ENCODE results near the gene TFE3. TPM values are rescaled to one million over a fixed set of nuclear protein-coding genes. Genes with fewer than 3 reads are reported as not detected.
A peak's percentile ranks its signal among the peaks of the same experiment; 100 is the strongest.
"Not testable (repeated sequence)": the region's sequence is repeated elsewhere in the genome, so short reads cannot be mapped to it uniquely, and the experiment has no call there.

Gene TFE3
- total RNA-seq, 1 donor from 2014 or later, result 42.5 TPM

GRCh38 chrX:48992341-48992740 is 50.8 kb downstream of the TFE3 start:
- H3K9me3 Mint-ChIP-seq (ENCODE audit: low read depth), result peaks cover 6% of the 10 kb centered on the region
- no peak overlapping the region for H3K4me3 Mint-ChIP-seq (ENCODE audit: unreplicated experiment)
- H3K4me1 Mint-ChIP-seq (ENCODE audit: low read depth), result no peaks in the 10 kb centered on the region
- no peak overlapping the region for H3K27ac Mint-ChIP-seq (ENCODE audit: unreplicated experiment)
- H3K27me3 Mint-ChIP-seq (ENCODE audit: low read depth), result no peaks in the 10 kb centered on the region
- no peak for DNase-seq (ENCODE audit: low spot score)
- no peak for TF ChIP-seq CTCF (IDR thresholded peaks at IDR 0.05)
- peaks cover 21% of the 10 kb centered on the region for H3K36me3 Mint-ChIP-seq (ENCODE audit: low read depth)

GRCh38 chrX:48989483-48989882 is 53.7 kb downstream of the TFE3 start:
- H3K36me3 Mint-ChIP-seq (ENCODE audit: low read depth), result peaks cover 18% of the 10 kb centered on the region
- no peak for TF ChIP-seq CTCF (IDR thresholded peaks at IDR 0.05)
- H3K9me3 Mint-ChIP-seq (ENCODE audit: low read depth), result peaks cover 4% of the 10 kb centered on the region
- H3K4me1 Mint-ChIP-seq (ENCODE audit: low read depth), result no peaks in the 10 kb centered on the region
- no peak overlapping the region for H3K4me3 Mint-ChIP-seq (ENCODE audit: unreplicated experiment)
- no peaks in the 10 kb centered on the region for H3K27me3 Mint-ChIP-seq (ENCODE audit: low read depth)
- H3K27ac Mint-ChIP-seq (ENCODE audit: unreplicated experiment), result no peak overlapping the region
- peak; percentile 36 for DNase-seq (ENCODE audit: low spot score)

- no peak for TF ChIP-seq CTCF (IDR thresholded peaks at IDR 0.05)
These were observed 59.3 kb downstream of the TFE3 start for GRCh38 chrX:48983896-48984295.

GRCh38 chrX:48983081-48983480 is 60.1 kb downstream of the TFE3 start:
- Mint-ChIP-seq H3K36me3 (ENCODE audit: low read depth) (peaks cover 21% of the 10 kb centered on the region), H3K27ac (ENCODE audit: unreplicated experiment) (no peak overlapping the region), H3K4me3 (ENCODE audit: unreplicated experiment) (no peak overlapping the region)

More at GRCh38 chrX:48983896-48984295, 59.3 kb downstream of the TFE3 start:
- Mint-ChIP-seq H3K9me3 (ENCODE audit: low read depth) (peaks cover 4% of the 10 kb centered on the region), H3K36me3 (ENCODE audit: low read depth) (peaks cover 25% of the 10 kb centered on the region), H3K4me3 (ENCODE audit: unreplicated experiment) (no peak overlapping the region), H3K27ac (ENCODE audit: unreplicated experiment) (no peak overlapping the region), H3K4me1 (ENCODE audit: low read depth) (no peaks in the 10 kb centered on the region), H3K27me3 (ENCODE audit: low read depth) (no peaks in the 10 kb centered on the region)
- no peak for DNase-seq (ENCODE audit: low spot score)

GRCh38 chrX:48981178-48981577 is 62.0 kb downstream of the TFE3 start:
- Mint-ChIP-seq H3K36me3 (ENCODE audit: low read depth) (peaks cover 20% of the 10 kb centered on the region), H3K9me3 (ENCODE audit: low read depth) (peaks cover 4% of the 10 kb centered on the region), H3K27me3 (ENCODE audit: low read depth) (no peaks in the 10 kb centered on the region), H3K27ac (ENCODE audit: unreplicated experiment) (no peak overlapping the region), H3K4me1 (ENCODE audit: low read depth) (no peaks in the 10 kb centered on the region), H3K4me3 (ENCODE audit: unreplicated experiment) (no peak overlapping the region)
- no peak for DNase-seq (ENCODE audit: low spot score)
- TF ChIP-seq CTCF (IDR thresholded peaks at IDR 0.05), result no peak

More at GRCh38 chrX:48983081-48983480, 60.1 kb downstream of the TFE3 start:
- H3K4me1 Mint-ChIP-seq (ENCODE audit: low read depth), result no peaks in the 10 kb centered on the region
- no peaks in the 10 kb centered on the region for H3K27me3 Mint-ChIP-seq (ENCODE audit: low read depth)
- peaks cover 4% of the 10 kb centered on the region for H3K9me3 Mint-ChIP-seq (ENCODE audit: low read depth)
- no peak for DNase-seq (ENCODE audit: low spot score)
- TF ChIP-seq CTCF (IDR thresholded peaks at IDR 0.05), result no peak

- H3K36me3 Mint-ChIP-seq (ENCODE audit: low read depth), result peaks cover 22% of the 10 kb centered on the region
- H3K27me3 Mint-ChIP-seq (ENCODE audit: low read depth), result not testable (repeated sequence)
These were observed 62.8 kb downstream of the TFE3 start for GRCh38 chrX:48980341-48980740.

More at GRCh38 chrX:48980341-48980740, 62.8 kb downstream of the TFE3 start:
- not testable (repeated sequence) for DNase-seq (ENCODE audit: low spot score); H3K4me1 Mint-ChIP-seq (ENCODE audit: low read depth); H3K9me3 Mint-ChIP-seq (ENCODE audit: low read depth); H3K27ac Mint-ChIP-seq (ENCODE audit: unreplicated experiment); H3K4me3 Mint-ChIP-seq (ENCODE audit: unreplicated experiment)

Data from chondrocyte (in vitro differentiated cells).